GM12865 (cell line): Measurements from ENCODE around the gene CNIH3.

Experiments used
- DNase-seq: peaks from one replicate; pipeline ENCODE4 v3.0.0; 2010; ENCODE audit warnings: low read depth
- H3K4me3 ChIP-seq: 2 replicates; pipeline ENCODE4 v1.5.1; 2011; ENCODE audit warnings: mild to moderate bottlenecking, low read depth, low read length, control low read depth
- CTCF ChIP-seq: IDR thresholded peaks from 2 replicates; pipeline ENCODE4 v1.5.1; 2011; ENCODE audit warnings: low read length, control low read depth, low read depth, inconsistent platforms; ENCODE audit not compliant: insufficient read depth; ENCODE audit errors: missing control alignments

Gene CNIH3

GRCh38 chr1:224785622-224786021 lies 169.5 kb downstream of the CNIH3 start:
- no peak for DNase-seq
- no peak for TF ChIP-seq CTCF
- H3K4me3 ChIP-seq: no peak overlapping the region

- no peak overlapping the region for H3K4me3 ChIP-seq
- peak; percentile 26 for DNase-seq
- no peak for TF ChIP-seq CTCF
These were observed 170.6 kb downstream of the CNIH3 start for GRCh38 chr1:224786533-224787250.

- no peak for DNase-seq
- TF ChIP-seq CTCF: no peak
- H3K4me3 ChIP-seq: no peak overlapping the region
These were observed 173.2 kb downstream of the CNIH3 start for GRCh38 chr1:224789311-224789710.
